GM23338 (cell line): ENCODE data around the gene TBC1D30. TPM values are rescaled to one million over a fixed set of nuclear protein-coding genes. Genes with fewer than 3 reads are reported as not detected.

Source experiments
- ATAC-seq: fragments of 200-7000 bp; cut with Tn5 transposase; 3 replicates; pipeline ENCODE4 v1.9.1; 2020
- DNase-seq: peaks from one replicate; pipeline ENCODE4 v3.0.0-alpha.2; 2015; ENCODE audit warnings: low spot score
- H2AFZ ChIP-seq: fragments of 200-600 bp; sonication (generic); 2 replicates; pipeline ENCODE4 v1.8.0; 2016; ENCODE audit warnings: antibody characterized with exemption, mild to moderate bottlenecking, moderate library complexity
- H3F3A ChIP-seq: fragments of 200-600 bp; sonication (generic); replicated peaks from 2 replicates; pipeline ENCODE4 v1.8.0; 2017; ENCODE audit warnings: antibody characterized with exemption, mixed run types, low read depth
- H3K27ac ChIP-seq: fragments of 200-600 bp; sonication (generic); 2 replicates; pipeline ENCODE4 v1.6.1; 2016; ENCODE audit warnings: low read depth
- H3K27me3 ChIP-seq: fragments of 200-600 bp; sonication (generic); 2 replicates; pipeline ENCODE4 v1.8.0; 2016; ENCODE audit warnings: mild to moderate bottlenecking, mixed run types, moderate library complexity; ENCODE audit not compliant: insufficient read depth
- H3K36me3 ChIP-seq: fragments of 200-600 bp; sonication (generic); 2 replicates; pipeline ENCODE4 v1.8.0; 2016; ENCODE audit warnings: mild to moderate bottlenecking; ENCODE audit not compliant: insufficient read depth
- H3K4me1 ChIP-seq: fragments of 200-600 bp; sonication (generic); 2 replicates; pipeline ENCODE4 v1.8.0; 2016; ENCODE audit warnings: mild to moderate bottlenecking, moderate library complexity; ENCODE audit not compliant: insufficient read depth
- H3K4me2 ChIP-seq: fragments of 200-600 bp; sonication (generic); 2 replicates; pipeline ENCODE4 v1.7.1; 2017; ENCODE audit warnings: mixed run types
- H3K4me3 ChIP-seq: fragments of 200-600 bp; sonication (generic); 2 replicates; pipeline ENCODE4 v1.6.1; 2016; ENCODE audit warnings: mixed run types
- H3K79me2 ChIP-seq: fragments of 200-600 bp; sonication (generic); replicated peaks from 2 replicates; pipeline ENCODE4 v1.8.0; 2017; ENCODE audit warnings: mild to moderate bottlenecking; ENCODE audit not compliant: insufficient read depth
- H3K9me2 ChIP-seq: fragments of 200-600 bp; sonication (generic); 2 replicates; pipeline ENCODE4 v1.8.0; 2017; ENCODE audit not compliant: insufficient read depth
- H4K20me1 ChIP-seq: fragments of 200-600 bp; sonication (generic); replicated peaks from 2 replicates; pipeline ENCODE4 v1.8.0; 2017; ENCODE audit warnings: mild to moderate bottlenecking; ENCODE audit not compliant: insufficient read depth
- H3K27ac Mint-ChIP-seq: 2 replicates; pipeline ENCODE4 v1.8.0; 2020; ENCODE audit warnings: inconsistent platforms, mild to moderate bottlenecking, moderate library complexity, mixed read lengths
- H3K27me3 Mint-ChIP-seq: 3 replicates; pipeline ENCODE4 v1.8.0; 2022; ENCODE audit warnings: low read depth, mild to moderate bottlenecking, moderate library complexity, mixed read lengths, inconsistent platforms; ENCODE audit not compliant: insufficient read depth, poor library complexity
- H3K36me3 Mint-ChIP-seq: 3 replicates; pipeline ENCODE4 v1.8.0; 2021; ENCODE audit warnings: low read depth, mild to moderate bottlenecking, inconsistent platforms, moderate library complexity, mixed read lengths
- H3K4me1 Mint-ChIP-seq: 3 replicates; pipeline ENCODE4 v1.8.0; 2020; ENCODE audit warnings: mild to moderate bottlenecking, inconsistent platforms, mixed read lengths
- H3K4me3 Mint-ChIP-seq: 3 replicates; pipeline ENCODE4 v1.8.0; 2021; ENCODE audit warnings: moderate library complexity, mild to moderate bottlenecking, inconsistent platforms, mixed read lengths
- H3K9me3 Mint-ChIP-seq: 3 replicates; pipeline ENCODE4 v1.8.0; 2020; ENCODE audit warnings: moderate library complexity, mild to moderate bottlenecking, inconsistent platforms, mixed read lengths
- CREB1 ChIP-seq: fragments of 250-450 bp; sonication (Bioruptor Pico); IDR thresholded peaks from 2 replicates; pipeline ENCODE4 v1.5.0; 2020; ENCODE audit warnings: low read depth, mild to moderate bottlenecking, moderate library complexity
- CTCF ChIP-seq, 2 experiments: fragments of 200-600 bp in 1 of 2; sonication (generic) in 1 of 2; conservative IDR thresholded peaks; 2 replicates each; pipeline versions ENCODE4 v1.5.1 to v1.6.1; 2016 to 2017; ENCODE audit warnings: antibody characterized with exemption in 2 of 2, low read depth in 2 of 2, mild to moderate bottlenecking in 2 of 2, moderate library complexity in 1 of 2
- EZH2 ChIP-seq: fragments of 200-600 bp; sonication (generic); IDR thresholded peaks from one replicate; pipeline ENCODE4 v1.8.0; 2017; ENCODE audit warnings: antibody characterized with exemption, mild to moderate bottlenecking, low read depth; ENCODE audit not compliant: unreplicated experiment
- EZH2phosphoT487 ChIP-seq: fragments of 200-600 bp; sonication (generic); IDR thresholded peaks from one replicate; pipeline ENCODE4 v1.8.1; 2018; ENCODE audit warnings: antibody characterized with exemption; ENCODE audit not compliant: unreplicated experiment
- JUNB ChIP-seq: IDR thresholded peaks from one replicate; pipeline ENCODE4 v1.6.1; 2016; ENCODE audit warnings: antibody characterized with exemption; ENCODE audit not compliant: unreplicated experiment
- NANOG ChIP-seq: IDR thresholded peaks from 2 replicates; pipeline ENCODE4 v1.6.1; 2016; ENCODE audit warnings: antibody characterized with exemption, borderline replicate concordance
- POLR2AphosphoS5 ChIP-seq: IDR thresholded peaks from 2 replicates; pipeline ENCODE4 v1.6.1; 2016; ENCODE audit warnings: antibody characterized with exemption, low read depth
- STAT1 ChIP-seq: IDR thresholded peaks from one replicate; pipeline ENCODE4 v1.6.1; 2016; ENCODE audit warnings: antibody characterized with exemption; ENCODE audit not compliant: unreplicated experiment
- ZNF114 ChIP-seq: fragments of 250-450 bp; sonication (Bioruptor Pico); IDR thresholded peaks from 2 replicates; pipeline ENCODE4 v1.5.0; 2020; ENCODE audit warnings: mild to moderate bottlenecking, moderate library complexity
- ZNF331 ChIP-seq: fragments of 250-450 bp; sonication (Bioruptor Pico); IDR thresholded peaks from 2 replicates; pipeline ENCODE4 v1.5.0; 2020; ENCODE audit warnings: low read depth, mild to moderate bottlenecking, moderate library complexity
- ZNF462 ChIP-seq: fragments of 250-450 bp; sonication (Bioruptor Pico); IDR thresholded peaks from 2 replicates; pipeline ENCODE4 v1.5.0; 2020; ENCODE audit warnings: mild to moderate bottlenecking, moderate library complexity
- polyA plus RNA-seq: library from polyadenylated mRNA; unstranded; fragments of >200 nt; fragmentation: Nextera tagmentation; extraction: Ambion mirVana; gene quantifications from 2 replicates; pipeline ENCODE4 v1.2.1, GENCODE V29; 2016
- total RNA-seq: library from RNA; depleted of rRNA; stranded (reverse); fragments of >200 nt; shearing (Covaris generic); gene quantifications from 2 replicates; pipeline ENCODE4 v1.2.3, GENCODE V29; 2014

The TBC1D30 gene
- total and polyA plus RNA-seq, 2 experiments from 2014 or later: 2.9 to 9.6 TPM

- Mint-ChIP-seq H3K27me3 (no peaks in the 10 kb centered on the region), H3K4me3 (no peak overlapping the region), H3K4me1 (peaks cover 9% of the 10 kb centered on the region; the same call in 2 of the 3 replicates), H3K27ac (no peak overlapping the region), H3K9me3 (no peaks in the 10 kb centered on the region), H3K36me3 (no peaks in the 10 kb centered on the region)
- H2AFZ ChIP-seq: no peak overlapping the region
- no peaks in the 10 kb centered on the region for H3K36me3 ChIP-seq
- H3K79me2 ChIP-seq: no peaks in the 10 kb centered on the region
- H3K4me3 ChIP-seq: no peak overlapping the region
- no peaks in the 10 kb centered on the region for H3K27me3 ChIP-seq
- H3K27ac ChIP-seq: no peak overlapping the region
- H3F3A ChIP-seq: no peaks in the 10 kb centered on the region
- H3K4me1 ChIP-seq: no peaks in the 10 kb centered on the region
- H3K9me2 ChIP-seq: no peaks in the 10 kb centered on the region
- no peak for ATAC-seq
- H3K4me2 ChIP-seq: no peak overlapping the region
- TF ChIP-seq NANOG: no peak
- no peaks in the 10 kb centered on the region for H4K20me1 ChIP-seq
- no peak for DNase-seq
Observed at GRCh38 chr12:64814432-64814831, 10.0 kb upstream of the TBC1D30 start.

GRCh38 chr12:64819816-64820402 lies 4.5 kb upstream of the TBC1D30 start:
- Mint-ChIP-seq H3K4me3 (no peak overlapping the region), H3K36me3 (peaks cover 6% of the 10 kb centered on the region), H3K27ac (no peak overlapping the region), H3K27me3 (peaks cover 16% of the 10 kb centered on the region), H3K9me3 (peaks cover 15% of the 10 kb centered on the region), H3K4me1 (peaks cover 13% of the 10 kb centered on the region; the same call in 2 of the 3 replicates)
- no peaks in the 10 kb centered on the region for H3K4me1 ChIP-seq
- no peaks in the 10 kb centered on the region for H3F3A ChIP-seq
- H3K27me3 ChIP-seq: peaks cover 24% of the 10 kb centered on the region
- no peaks in the 10 kb centered on the region; the same call in 1 of the 2 replicates for H3K9me2 ChIP-seq
- H3K36me3 ChIP-seq: no peaks in the 10 kb centered on the region
- H4K20me1 ChIP-seq: no peaks in the 10 kb centered on the region
- ATAC-seq: no peak
- DNase-seq: no peak
- no peak overlapping the region for H3K4me3 ChIP-seq
- H3K79me2 ChIP-seq: no peaks in the 10 kb centered on the region
- no peak overlapping the region for H3K4me2 ChIP-seq
- H3K27ac ChIP-seq: no peak overlapping the region
- no peak overlapping the region for H2AFZ ChIP-seq
- TF ChIP-seq ZNF331 (CRISPR knock-in tag): no peak
- TF ChIP-seq STAT1: no peak
- TF ChIP-seq EZH2phosphoT487: no peak
- TF ChIP-seq CTCF (conservative IDR thresholded peaks at IDR 0.05; ENCODE audit: low read depth in 2 of 2): no peak
- TF ChIP-seq JUNB: no peak
- TF ChIP-seq ZNF114: no peak
- no peak for TF ChIP-seq POLR2AphosphoS5
- TF ChIP-seq EZH2: no peak
- TF ChIP-seq ZNF462 (CRISPR knock-in tag): no peak
- no peak for TF ChIP-seq NANOG
- no peak for TF ChIP-seq CREB1 (CRISPR knock-in tag)
